Right lobe of liver (tissue), 4 donors: ENCODE data around the gene CNGA1.

Source experiments
- POLR2A ChIP-seq: fragments of 450-650 bp; IDR thresholded peaks from one replicate; pipeline ENCODE4 v1.6.1; 2017; ENCODE audit warnings: antibody characterized with exemption, mild to moderate bottlenecking
- TF ChIP-seq, protein P1 (sequence below), 4 donors: fragments of 200-600 bp in 3 of 4; fragments of 450-650 bp in 1 of 4; IDR thresholded peaks; one replicate each; pipeline versions ENCODE4 v1.5.1 to v1.8.0; 2016 to 2022; ENCODE audit warnings: antibody characterized with exemption in 4 of 4, mild to moderate bottlenecking in 2 of 4
- donor health status: DM: no; HTN: no; CAD: no.
- donor health status: DM: no; HTN: no; CAD: no.
- donor health status: DM: no; HTN: yes; CAD: no.

DNA sequence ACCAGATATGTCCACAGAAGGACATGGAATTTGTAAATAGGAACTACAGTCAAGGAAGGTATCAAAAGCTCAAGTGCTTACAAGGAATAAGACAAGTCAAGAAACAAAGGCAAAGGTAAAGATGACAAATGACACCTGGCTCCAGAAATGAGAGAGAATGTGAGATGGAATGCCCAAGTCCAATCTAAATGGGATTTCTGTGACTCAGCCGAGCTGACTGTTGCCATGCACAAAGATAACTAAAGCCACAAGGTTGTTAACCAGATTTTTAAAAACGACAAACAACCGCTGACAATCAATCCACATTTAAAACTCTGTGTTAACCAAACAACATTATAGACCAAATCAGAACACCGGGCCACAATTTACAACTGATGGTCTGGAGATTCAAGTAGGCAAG lies 103.2 kb downstream of the CNGA1 start:
- no peak for TF ChIP-seq POLR2A
- TF ChIP-seq, protein P1, sequence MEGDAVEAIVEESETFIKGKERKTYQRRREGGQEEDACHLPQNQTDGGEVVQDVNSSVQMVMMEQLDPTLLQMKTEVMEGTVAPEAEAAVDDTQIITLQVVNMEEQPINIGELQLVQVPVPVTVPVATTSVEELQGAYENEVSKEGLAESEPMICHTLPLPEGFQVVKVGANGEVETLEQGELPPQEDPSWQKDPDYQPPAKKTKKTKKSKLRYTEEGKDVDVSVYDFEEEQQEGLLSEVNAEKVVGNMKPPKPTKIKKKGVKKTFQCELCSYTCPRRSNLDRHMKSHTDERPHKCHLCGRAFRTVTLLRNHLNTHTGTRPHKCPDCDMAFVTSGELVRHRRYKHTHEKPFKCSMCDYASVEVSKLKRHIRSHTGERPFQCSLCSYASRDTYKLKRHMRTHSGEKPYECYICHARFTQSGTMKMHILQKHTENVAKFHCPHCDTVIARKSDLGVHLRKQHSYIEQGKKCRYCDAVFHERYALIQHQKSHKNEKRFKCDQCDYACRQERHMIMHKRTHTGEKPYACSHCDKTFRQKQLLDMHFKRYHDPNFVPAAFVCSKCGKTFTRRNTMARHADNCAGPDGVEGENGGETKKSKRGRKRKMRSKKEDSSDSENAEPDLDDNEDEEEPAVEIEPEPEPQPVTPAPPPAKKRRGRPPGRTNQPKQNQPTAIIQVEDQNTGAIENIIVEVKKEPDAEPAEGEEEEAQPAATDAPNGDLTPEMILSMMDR (IDR thresholded peaks at IDR 0.05), result no peak
